Retina (tissue), 1 donor: Measurements from ENCODE around the gene ALPI.
"Not testable (repeated sequence)": the region's sequence is repeated elsewhere in the genome, so short reads cannot be mapped to it uniquely, and the experiment has no call there.

Experiments
- DNase-seq: peaks from one replicate; pipeline ENCODE4 v3.0.0-alpha.2; 2016

Gene ALPI

DNA sequence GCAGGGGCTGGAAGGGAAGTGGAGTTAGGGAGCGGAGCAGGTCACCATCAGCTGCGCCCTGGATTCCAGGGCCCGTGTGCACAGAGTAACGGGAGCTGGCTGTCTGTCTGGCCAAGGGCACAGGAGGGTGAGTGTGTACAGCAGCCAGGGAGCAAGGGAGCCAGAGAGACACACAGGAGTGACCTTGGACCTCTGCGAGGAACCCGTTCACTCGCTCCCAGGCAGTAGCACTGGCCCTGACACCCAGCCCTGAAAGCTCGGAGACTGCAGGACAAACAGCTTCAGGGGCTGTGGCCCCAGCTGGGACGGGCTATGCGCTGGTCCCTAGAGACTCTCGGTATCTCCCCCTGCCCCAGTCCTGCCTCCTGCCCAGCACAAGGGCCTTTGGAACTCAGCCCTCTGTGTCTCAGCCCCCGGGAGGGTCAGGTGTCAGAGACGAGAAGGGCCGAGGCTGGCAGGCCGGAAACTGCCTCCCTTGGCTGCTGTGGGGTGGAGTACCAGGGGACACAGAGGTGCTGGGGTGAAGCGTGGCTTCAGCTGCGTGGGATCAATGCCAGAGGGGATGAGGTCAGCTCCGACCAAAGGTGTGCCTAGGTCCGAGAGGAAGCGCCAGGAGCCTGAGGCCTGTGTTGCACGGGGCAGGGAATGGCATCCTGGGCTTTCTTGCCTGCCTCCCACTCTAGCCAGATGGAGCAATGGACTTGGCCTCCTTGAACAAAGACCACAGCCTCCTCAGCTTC is 12.1 kb upstream of the ALPI start:
- DNase-seq = not testable (repeated sequence)

DNA sequence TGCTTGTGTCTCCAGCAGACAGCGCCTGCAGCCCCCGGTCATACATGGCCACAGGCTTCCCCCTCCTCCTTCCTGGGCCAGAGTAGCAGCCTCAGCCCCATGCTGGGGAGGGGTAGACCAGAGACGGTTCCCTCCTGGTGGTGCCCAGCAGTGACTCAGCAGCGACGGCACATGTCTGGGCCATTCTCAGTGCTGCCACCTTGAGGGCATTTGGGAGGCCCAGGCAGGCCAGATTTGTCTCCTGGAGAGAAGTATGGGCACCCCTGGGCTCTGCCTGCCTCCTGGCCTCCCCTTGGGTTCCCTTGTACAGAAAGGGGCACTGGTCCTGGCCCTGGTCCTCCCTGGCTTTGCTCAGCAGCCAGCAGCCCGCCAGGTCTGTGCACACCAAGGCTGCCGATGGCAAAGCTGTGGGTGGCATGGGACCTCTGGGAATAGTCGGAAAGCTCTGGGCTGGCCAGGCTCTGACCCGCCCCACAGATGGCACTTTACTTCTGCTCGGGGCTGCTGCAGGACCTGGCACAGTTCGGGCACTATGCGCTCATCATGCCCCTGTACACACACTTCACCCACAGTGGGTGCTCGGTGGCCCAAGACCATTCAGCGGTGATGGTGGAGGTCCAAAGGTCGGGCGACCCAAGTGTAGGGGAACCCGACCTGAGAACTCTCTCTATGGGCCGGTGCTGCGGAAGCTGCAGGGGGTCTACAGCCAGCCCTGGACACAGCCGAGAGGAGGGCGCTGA is 11.4 kb upstream of the ALPI start:
- peak; percentile 39 for DNase-seq

DNA sequence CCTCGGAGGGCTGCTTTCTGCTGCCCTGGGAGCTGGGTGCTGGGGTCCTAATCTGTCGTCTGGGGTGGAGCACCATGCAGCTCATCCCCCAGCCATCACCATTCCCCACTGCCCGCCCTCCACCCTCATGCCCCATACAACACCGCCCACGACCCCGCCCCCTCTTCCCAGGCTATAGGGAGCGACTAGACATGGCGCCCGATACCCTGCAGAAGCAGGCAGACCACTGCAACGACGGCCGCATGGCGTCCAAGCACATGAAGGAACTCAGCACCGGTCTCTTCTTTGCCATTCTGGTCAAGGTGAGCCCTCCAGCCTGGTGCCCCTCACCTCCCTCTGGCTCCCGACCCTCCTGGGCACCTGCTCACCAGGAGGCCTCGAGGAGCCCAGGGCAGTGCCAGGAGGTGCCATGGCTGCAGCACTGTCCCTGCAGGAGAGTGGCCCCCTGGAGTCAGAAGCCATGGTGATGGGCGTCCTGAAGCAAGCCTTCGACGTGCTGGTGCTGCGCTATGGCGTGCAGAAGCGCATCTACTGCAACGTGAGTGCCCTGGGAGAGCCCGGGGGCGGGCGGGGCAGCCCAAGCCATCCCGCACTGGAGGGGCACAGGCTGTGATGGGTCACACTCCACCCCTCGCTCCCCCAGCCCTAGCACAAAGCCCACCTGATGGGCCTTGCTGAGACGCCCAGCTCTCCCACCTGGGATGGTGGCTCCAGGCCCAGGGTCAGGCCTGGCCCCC is 10.6 kb upstream of the ALPI start:
- DNase-seq = not testable (repeated sequence)

DNA sequence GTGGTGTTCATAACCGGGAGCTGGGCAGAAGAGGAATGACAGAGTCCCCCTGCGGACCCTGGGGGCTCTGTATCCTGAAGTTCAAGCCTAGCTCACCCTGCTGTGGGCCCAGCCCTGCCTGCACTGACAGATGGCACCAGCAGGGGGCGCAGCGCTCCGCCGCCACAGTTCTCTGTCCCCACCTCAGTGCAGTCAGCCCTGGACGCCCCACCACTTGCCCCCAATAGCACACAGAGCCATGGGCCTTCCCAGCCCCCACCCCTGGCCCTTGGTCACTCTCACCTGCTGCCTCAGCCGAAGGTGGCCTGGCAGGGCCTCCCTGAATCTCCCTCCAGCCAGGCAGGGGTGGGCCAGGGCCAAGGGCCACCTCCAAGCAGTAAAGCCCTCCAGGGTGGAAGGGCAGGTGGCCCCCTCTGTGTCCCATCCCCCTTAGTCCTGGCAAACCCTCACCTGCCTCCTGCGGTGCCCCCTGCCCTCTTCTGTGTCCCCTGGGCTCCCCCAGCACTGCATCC is 9.6 kb upstream of the ALPI start:
- peak; percentile 39 for DNase-seq

DNA sequence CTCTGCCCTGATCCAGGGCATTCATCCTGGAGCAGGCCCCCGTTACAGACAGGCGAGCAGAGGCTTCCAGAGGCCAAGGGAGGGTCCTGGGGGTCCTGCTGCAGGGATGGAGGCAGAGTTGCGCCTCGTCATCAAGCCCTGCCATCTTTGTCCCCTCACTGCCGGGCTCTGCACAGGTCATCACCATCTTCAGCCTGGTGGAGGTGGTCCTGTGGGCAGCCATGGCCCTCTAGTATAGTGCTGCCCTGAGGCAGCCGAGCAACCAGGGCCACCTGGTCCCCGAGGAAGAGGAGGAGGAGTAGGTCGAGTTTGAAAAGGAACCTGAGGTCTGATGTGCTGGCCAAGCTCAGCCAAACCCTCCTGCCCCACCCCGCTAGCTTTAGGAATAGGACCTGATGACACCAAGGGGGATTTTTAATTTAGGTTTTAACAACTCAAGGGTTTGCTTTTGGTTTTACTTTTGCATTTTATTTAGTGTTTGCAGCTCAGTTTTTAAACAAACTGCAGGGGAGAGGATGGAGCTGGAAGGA is 8.8 kb upstream of the ALPI start:
- DNase-seq = no peak

DNA sequence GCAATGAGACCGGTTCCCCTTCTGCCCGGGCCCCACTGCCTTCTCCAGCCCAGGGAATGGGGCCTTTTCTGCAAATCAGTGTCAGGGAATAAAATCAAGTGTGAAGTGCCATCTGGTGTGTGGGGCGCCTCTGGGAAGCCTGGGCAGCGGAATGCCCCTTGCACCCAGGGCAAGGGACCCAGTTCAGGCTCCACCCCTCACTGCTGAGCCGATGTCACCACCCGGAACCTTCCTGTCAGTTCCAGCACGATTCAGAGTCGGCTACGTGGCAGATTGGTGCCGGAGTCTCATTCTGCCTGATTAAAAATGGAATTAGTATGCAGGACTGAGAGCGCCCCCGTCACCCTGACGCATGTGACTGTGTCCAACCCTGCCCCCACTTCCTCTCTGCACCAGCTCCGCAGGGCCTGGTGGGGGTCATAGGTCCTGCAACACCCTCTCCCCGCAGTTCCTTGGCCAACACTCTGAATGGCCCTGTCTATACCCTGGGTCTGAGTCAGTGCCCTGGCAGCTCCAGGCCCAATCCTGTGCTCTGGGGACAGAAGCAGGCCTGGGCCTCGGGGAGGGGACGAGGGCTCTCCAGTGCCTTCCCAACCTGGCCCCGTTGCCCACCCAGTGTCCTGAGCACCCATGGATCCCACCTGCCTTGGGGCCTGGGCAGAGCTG is 8.2 kb upstream of the ALPI start:
- DNase-seq = peak; percentile 47

DNA sequence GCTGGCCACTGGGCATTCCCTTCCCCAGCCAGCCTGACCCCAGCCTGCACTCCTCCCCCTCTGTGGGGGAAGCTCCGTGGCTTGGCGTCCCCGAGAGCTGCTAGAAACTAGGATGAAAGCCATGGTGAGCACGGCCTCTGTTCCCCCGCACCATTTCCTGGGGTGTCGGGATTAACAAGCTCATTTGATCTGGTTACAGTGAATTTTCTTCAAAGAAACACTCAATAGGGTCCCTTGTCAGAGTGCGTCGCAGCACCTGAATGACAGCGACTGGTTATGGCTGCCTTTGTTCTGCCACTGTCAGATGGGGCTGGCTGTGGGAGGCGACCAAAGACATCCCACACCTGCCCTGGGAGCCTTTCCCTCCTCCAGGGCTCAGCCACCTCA is 7.7 kb upstream of the ALPI start:
- DNase-seq = peak; percentile 72

DNA sequence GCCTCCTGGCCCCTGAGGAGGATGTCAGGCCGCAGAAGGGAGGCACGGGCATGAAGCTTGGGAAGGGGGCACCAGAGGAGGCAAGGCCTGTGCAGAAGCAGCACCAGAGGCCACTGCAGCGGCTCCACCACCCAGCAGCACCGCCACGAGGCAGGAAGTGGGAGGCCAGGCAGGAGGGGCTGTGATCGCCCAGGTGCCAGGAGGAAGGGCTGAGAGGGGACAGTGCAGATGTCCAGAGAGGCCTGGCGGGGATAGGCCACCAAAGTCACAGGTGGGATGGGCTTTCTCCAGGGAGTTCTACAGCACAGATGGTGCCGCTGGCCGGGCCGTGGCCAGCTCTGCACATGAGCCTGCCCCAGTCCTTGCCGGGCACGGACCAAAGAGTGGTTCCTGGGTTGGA is 6.0 kb upstream of the ALPI start:
- no peak for DNase-seq

DNA sequence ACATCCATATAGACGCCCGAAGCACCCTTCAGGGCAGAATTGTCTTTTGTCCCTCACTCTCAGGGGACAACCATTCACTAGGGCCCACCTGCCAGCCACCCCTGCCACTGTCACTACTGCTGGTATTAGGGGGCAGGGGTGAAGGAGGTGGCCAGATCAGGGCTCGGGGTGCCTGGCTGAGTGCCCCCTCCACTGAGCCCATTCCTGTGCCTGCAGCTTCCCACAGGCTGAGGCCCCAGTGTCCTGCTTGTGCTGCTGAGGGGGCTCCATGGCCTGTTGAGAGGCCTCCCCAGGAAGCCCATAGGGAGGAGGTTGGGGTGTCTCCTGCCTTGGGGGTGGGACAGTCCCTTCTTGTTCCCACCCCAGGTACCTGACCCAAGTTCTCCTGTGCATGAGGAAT is 4.3 kb upstream of the ALPI start:
- DNase-seq = not testable (repeated sequence)

DNA sequence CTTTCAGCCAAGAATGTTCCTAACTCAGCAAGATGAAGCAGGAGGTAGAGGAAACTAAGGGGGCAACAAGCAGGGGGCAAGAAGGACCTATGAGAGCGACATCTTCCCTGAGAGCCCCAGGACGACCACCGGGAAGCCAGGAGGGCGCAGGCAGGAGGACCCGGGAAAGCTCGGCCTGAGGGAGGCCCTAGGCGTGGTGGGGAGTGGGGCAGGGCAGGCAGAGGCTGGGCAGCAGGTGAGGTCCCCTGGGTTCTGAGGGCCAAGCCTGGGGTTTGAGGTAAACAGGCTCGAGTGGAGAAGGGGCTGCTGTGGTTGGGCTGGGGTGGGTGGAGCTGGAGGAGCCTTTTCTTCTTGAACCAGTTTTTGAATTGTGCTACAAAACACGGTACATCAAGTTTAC is 1.3 kb upstream of the ALPI start:
- DNase-seq = no peak

DNA sequence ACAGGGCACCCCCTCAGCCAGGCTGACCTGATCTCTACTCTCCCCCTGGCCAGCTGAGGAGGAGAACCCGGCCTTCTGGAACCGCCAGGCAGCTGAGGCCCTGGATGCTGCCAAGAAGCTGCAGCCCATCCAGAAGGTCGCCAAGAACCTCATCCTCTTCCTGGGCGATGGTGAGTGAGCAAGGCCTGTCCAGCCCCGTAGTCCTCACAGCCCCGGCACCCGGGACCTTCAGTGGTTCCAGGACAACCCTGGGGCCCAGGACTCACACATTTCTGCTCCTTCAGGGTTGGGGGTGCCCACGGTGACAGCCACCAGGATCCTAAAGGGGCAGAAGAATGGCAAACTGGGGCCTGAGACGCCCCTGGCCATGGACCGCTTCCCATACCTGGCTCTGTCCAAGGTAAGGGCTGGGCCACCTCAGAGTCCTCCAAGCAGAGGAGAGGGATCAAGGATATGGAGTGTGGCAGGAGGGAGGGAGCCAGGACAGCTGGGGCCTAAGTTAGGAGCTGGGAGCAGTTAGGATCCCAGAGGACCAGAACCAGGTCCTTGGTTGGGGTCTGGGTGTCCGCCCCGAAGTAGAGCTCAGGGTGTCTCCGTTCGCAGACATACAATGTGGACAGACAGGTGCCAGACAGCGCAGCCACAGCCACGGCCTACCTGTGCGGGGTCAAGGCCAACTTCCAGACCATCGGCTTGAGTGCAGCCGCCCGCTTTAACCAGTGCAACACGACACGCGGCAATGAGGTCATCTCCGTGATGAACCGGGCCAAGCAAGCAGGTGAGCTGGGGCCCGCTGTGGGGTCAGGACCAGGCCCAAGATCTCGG is 555 bp downstream of the ALPI start:
- no peak for DNase-seq

DNA sequence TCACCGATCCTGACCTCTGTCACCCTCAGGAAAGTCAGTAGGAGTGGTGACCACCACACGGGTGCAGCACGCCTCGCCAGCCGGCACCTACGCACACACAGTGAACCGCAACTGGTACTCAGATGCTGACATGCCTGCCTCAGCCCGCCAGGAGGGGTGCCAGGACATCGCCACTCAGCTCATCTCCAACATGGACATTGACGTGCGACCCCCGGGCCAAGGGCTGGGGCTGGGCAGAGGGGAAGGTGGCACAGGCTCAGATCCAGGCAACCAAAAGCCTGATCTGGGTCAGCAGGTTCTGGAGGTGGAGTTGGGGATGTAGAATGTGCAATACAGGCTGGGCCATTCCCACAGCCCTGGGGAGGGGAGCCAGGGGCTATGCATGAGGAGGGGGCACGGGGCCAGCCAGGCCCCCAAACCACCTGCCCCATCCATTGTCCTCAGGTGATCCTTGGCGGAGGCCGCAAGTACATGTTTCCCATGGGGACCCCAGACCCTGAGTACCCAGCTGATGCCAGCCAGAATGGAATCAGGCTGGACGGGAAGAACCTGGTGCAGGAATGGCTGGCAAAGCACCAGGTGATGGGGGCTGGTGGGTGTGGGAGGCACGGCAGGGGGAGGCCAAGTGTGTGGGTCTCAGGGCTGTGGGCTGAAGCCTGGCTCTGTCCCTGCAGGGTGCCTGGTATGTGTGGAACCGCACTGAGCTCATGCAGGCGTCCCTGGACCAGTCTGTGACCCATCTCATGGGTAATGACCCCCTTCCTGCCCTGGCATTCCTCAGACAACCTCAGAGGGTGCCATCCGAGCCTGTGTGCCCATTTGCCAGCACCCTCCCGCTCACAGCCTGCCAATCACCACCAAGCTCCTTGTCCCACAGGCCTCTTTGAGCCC is 1.4 kb downstream of the ALPI start:
- no peak for DNase-seq

DNA sequence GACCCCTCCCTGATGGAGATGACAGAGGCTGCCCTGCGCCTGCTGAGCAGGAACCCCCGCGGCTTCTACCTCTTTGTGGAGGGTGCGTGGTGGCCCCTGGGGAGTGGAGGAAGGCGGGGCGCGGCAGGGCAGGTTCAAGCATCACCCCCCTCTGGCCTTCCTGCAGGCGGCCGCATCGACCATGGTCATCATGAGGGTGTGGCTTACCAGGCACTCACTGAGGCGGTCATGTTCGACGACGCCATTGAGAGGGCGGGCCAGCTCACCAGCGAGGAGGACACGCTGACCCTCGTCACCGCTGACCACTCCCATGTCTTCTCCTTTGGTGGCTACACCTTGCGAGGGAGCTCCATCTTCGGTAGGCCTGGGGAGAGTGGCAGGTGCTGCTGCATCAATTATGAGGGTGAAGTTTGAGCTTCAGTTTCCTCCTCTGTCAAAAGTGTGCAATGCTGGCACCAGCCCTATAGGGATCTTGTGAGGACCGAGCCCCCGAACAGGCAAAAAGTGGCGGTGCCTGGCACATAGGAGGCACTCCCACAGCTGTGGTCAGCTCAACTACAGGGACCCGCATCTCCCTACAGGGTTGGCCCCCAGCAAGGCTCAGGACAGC is 2.2 kb downstream of the ALPI start:
- no peak for DNase-seq

DNA sequence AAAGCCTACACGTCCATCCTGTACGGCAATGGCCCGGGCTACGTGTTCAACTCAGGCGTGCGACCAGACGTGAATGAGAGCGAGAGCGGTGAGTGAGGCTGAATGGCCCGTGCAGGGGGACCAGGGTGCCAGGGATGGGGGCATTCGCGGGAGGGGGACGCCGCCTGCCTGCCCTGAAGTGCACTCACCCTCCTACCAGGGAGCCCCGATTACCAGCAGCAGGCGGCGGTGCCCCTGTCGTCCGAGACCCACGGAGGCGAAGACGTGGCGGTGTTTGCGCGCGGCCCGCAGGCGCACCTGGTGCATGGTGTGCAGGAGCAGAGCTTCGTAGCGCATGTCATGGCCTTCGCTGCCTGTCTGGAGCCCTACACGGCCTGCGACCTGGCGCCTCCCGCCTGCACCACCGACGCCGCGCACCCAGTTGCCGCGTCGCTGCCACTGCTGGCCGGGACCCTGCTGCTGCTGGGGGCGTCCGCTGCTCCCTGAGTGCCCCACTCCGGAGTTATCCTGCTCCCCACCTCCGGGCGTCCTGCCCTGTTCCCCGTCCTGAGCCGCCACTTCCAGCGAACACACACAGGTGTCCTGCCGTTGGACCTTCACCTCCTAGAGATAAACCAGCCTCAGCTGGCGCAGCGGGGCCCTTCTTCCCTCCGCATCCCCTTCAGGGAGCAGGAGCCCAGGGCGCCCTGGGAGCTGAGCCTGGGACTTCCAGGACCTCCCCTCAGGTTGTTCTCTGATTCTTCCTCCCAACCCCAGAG is 2.9 kb downstream of the ALPI start:
- DNase-seq = no peak

DNA sequence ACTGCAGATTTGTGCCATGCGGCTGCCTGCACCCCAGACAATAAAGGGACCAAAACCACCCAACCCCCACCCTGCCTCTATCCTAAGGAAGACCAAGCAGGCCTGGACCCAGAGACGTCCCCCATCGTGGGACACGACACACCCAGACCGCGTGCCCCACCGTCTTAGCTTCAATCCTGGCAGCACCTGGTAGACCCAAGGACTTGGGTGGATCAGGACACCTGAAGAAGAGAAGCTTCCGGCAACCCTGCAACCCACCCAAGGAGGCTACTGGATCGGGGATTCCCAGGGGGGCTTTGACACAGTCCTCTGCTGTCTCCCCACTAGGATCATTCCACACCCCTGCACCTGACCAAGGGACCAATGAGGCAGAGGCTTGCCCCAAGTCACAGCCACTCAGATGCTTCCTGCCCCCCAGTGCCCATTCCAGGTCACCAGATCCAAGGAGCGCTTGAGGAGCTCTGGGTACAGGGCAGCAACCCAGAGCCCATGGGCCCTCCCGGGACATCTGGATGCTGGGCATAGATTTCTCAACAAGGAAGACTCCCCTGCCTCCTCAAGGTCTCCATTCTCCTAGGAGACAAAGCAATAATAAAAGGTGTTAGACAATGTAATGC is 3.6 kb downstream of the ALPI start:
- DNase-seq = no peak

DNA sequence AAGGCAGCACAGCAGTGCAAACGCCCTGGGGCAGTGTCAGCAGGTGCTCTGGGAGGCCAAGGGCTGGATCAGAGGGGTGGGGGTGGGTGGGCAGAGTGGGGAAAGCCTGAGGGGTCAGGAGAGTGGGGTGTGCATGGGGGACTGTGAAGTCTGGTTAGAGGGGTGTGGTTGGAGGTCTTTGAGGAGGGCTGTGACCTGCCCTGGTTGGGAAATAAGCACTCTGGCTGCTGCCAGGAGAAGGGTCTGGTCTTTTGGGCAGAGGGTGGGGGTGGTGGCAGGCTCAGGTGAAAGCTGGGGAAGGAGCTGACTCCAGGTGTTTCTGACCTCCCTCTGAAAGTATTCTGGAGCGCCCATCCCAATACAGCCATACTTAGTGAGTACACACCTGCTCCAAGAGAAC is 4.2 kb downstream of the ALPI start:
- no peak for DNase-seq

DNA sequence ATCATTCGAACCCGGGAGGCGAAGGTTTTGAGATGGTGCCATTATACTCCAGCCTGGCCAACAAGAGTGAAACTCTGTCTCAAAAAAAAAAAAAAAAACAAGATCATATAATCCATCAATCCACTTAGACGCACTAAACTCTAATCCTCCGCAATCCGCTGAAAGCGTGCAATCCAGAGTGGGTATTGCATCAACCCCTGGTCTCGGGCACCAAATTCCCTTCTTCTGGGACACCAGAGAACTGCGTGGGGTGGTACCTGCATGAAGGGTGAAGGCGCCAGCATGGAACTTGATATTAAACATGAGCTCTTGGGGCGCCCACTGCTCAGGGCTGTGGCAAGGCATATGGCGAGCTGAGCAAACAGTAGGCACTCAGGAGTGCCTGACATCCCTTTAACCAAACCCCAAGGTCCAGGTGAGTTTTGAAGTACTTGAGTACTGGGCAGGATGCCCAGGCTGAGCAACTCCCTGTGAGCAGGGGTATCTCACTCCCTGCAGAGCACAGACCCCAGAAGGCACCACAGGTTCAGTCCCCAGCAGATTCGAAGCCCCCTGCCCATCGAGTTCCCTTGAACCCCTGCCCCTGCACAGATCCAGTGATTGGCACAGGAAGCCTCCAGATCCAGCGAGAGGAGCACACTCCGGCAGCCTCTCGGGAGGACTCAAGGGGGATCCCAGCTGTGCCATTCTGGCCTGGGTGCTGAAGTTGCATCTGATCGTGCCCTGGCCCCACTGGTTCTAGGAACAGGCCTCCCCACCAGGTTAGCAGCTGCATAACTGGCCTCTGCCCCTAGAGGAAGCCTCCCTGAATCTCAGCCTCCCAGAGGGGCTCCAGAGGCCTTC is 8.0 kb downstream of the ALPI start:
- DNase-seq = no peak

DNA sequence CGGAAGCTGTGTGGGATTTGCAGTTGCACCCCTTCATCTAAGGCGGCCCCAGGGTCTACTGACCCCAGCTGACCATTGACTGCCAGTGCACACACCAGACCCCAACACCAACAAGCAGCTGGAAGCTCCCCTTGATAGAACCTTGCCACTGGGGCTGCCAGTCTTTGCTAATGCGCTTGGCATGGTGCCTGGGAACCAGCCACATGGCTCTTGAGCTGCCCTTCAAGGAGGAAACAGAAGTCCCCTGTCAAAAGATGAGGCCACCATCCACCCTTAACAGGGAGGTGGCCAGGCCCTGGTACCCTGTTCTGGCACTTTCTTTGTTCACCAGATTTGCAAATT is 8.6 kb downstream of the ALPI start:
- no peak for DNase-seq
